Endothelial cell of umbilical vein (primary cell): Measurements from ENCODE around the gene FNBP1L. TPM values are rescaled to one million over a fixed set of nuclear protein-coding genes. Genes with fewer than 3 reads are reported as not detected.

Source experiments
- BruUV-seq: library from RNA; stranded (reverse); fragments of 400-500 nt; replicated peaks from 2 replicates; lab custom pipeline; 2021; lab: Mats Ljungman, UMichigan
- CTCF ChIA-PET: fragments of 300-600, 350-600 bp; sonication (Branson Sonifier 250); formaldehyde crosslinking; loops from one replicate; lab custom pipeline; 2021; ENCODE audit warnings: antibody characterized with exemption, inconsistent platforms; lab: Charles Lee
- POLR2A ChIA-PET: fragments of 300-600, 350-600 bp; sonication (Branson Sonifier 250); formaldehyde crosslinking; loops from one replicate; lab custom pipeline; 2021; ENCODE audit warnings: antibody characterized with exemption, inconsistent platforms; lab: Charles Lee
- DNase-seq: peaks from one replicate; pipeline ENCODE4 v3.0.0-alpha.2; 2011; ENCODE audit warnings: low read depth, low spot score
- FAIRE-seq: peaks from 2 replicates; lab custom pipeline; 2011; peaks lifted over from hg19 to GRCh38; lab: Jason Lieb, UNC
- H2AFZ ChIP-seq: 2 replicates; pipeline ENCODE4 v1.6.0; 2012; ENCODE audit warnings: low read depth, low read length, control low read depth, inconsistent platforms
- H3K27ac ChIP-seq: 2 replicates; pipeline ENCODE4 v1.5.1; 2011; ENCODE audit warnings: low read depth, mild to moderate bottlenecking, control low read depth, low read length, moderate library complexity; ENCODE audit not compliant: insufficient read depth
- H3K27me3 ChIP-seq, 2 experiments: 2 replicates each; pipeline versions ENCODE4 v1.6.0 to v1.6.1; 2011; ENCODE audit warnings: low read length in 2 of 2, mixed read lengths in 1 of 2; ENCODE audit not compliant: control insufficient read depth in 2 of 2, insufficient read depth in 2 of 2
- H3K36me3 ChIP-seq, 2 experiments: 2 replicates in 1 of 2; 3 replicates in 1 of 2; pipeline ENCODE4 v1.5.1; 2011; ENCODE audit warnings: low read length in 2 of 2, mild to moderate bottlenecking in 1 of 2, moderate library complexity in 1 of 2; ENCODE audit not compliant: control insufficient read depth in 2 of 2, insufficient read depth in 2 of 2; ENCODE audit errors: extremely low read depth in 1 of 2
- H3K4me1 ChIP-seq: 3 replicates; pipeline ENCODE4 v1.5.1; 2011; ENCODE audit warnings: mild to moderate bottlenecking, low read length; ENCODE audit not compliant: control insufficient read depth, insufficient read depth; ENCODE audit errors: extremely low read depth
- H3K4me2 ChIP-seq: 2 replicates; pipeline ENCODE4 v1.6.1; 2011; ENCODE audit warnings: low read length, control low read depth, mixed read lengths; ENCODE audit not compliant: insufficient read depth
- H3K4me3 ChIP-seq, 3 experiments: fragments of 200-600 bp in 1 of 3; sonication (generic), shearing (Covaris generic) in 1 of 3; replicated peaks in 1 of 3; 2 replicates each; pipeline ENCODE4 v1.5.1; 2011 to 2016; ENCODE audit warnings: control low read depth in 3 of 3, low read length in 3 of 3, mild to moderate bottlenecking in 2 of 3, inconsistent platforms in 1 of 3, low read depth in 1 of 3, moderate library complexity in 1 of 3; ENCODE audit not compliant: insufficient read depth in 1 of 3
- H3K79me2 ChIP-seq: 2 replicates; pipeline ENCODE4 v1.6.0; 2012; ENCODE audit warnings: low read length, inconsistent platforms; ENCODE audit not compliant: control insufficient read depth, insufficient read depth
- H3K9ac ChIP-seq: replicated peaks from 2 replicates; pipeline ENCODE3; 2011; ENCODE audit warnings: low read length, control low read depth; ENCODE audit not compliant: insufficient read depth; ENCODE audit errors: extremely low read depth
- H3K9me1 ChIP-seq: replicated peaks from 3 replicates; pipeline ENCODE4 v1.6.0; 2011; ENCODE audit warnings: mild to moderate bottlenecking, low read length; ENCODE audit not compliant: control insufficient read depth, insufficient read depth; ENCODE audit errors: extremely low read depth
- H3K9me3 ChIP-seq: replicated peaks from 2 replicates; pipeline ENCODE4 v1.5.1; 2012; ENCODE audit warnings: low read length, inconsistent platforms; ENCODE audit not compliant: control insufficient read depth, insufficient read depth
- H4K20me1 ChIP-seq: replicated peaks from 2 replicates; pipeline ENCODE3; 2011; ENCODE audit warnings: mild to moderate bottlenecking, low read length; ENCODE audit not compliant: control insufficient read depth, insufficient read depth; ENCODE audit errors: extremely low read depth
- EZH2 ChIP-seq: IDR thresholded peaks from 2 replicates; pipeline ENCODE4 v1.6.1; 2012; ENCODE audit warnings: borderline replicate concordance, low read depth, mild to moderate bottlenecking, moderate library complexity, low read length, inconsistent platforms; ENCODE audit not compliant: severe bottlenecking
- FOS ChIP-seq: IDR thresholded peaks from 2 replicates; pipeline ENCODE4 v1.6.1; 2011; ENCODE audit warnings: mild to moderate bottlenecking, low read length, moderate library complexity, borderline replicate concordance; ENCODE audit not compliant: insufficient read depth
- MYC ChIP-seq: IDR thresholded peaks from one replicate; pipeline ENCODE4 v1.6.1; 2011; ENCODE audit warnings: mild to moderate bottlenecking, low read depth, low read length
- POLR2A ChIP-seq: IDR thresholded peaks from 2 replicates; pipeline ENCODE4 v1.6.1; 2012; ENCODE audit warnings: low read depth, mild to moderate bottlenecking, control low read depth, low read length
- POLR2AphosphoS5 ChIP-seq: IDR thresholded peaks from 2 replicates; pipeline ENCODE4 v1.6.1; 2012; ENCODE audit warnings: low read depth, mild to moderate bottlenecking, control low read depth, low read length, moderate library complexity; ENCODE audit not compliant: insufficient read depth
- dilution Hi-C: fragments of 300-500 bp; cut with MboI; formaldehyde crosslinking; loops from one replicate; pipeline ENCODE4 v1.15.0; 2019; ENCODE audit warnings: low sequenced_read_pairs; ENCODE audit not compliant: extremely low pct_ligation_motif_present
- intact Hi-C: fragments of 100-400 bp; cut with micrococcal nuclease; formaldehyde crosslinking; loops from one replicate; pipeline ENCODE4 v1.10.0; 2022
- polyA plus RNA-seq, 4 experiments: library from polyadenylated mRNA; depleted of rRNA in 3 of 4; stranded (reverse) in 3 of 4; unstranded in 1 of 4; fragments of >200 nt; gene quantifications; 2 replicates each; pipeline versions ENCODE4 v1.2.1 to v1.2.3, GENCODE V29; 2011 to 2012; ENCODE audit warnings: missing spikeins in 1 of 4
- total RNA-seq: library from RNA; stranded (reverse); gene quantifications from 2 replicates; pipeline ENCODE4 v1.2.3, GENCODE V29; 2021
- TF ChIP-seq, protein P1 (sequence below): IDR thresholded peaks from 2 replicates; pipeline ENCODE4 v1.6.1; 2011; ENCODE audit not compliant: insufficient read depth, insufficient read length
- TF ChIP-seq, protein P2 (sequence below), 2 donors: IDR thresholded peaks; 1 replicate in 1 of 2; 2 replicates in 1 of 2; pipeline ENCODE4 v1.5.1; 2011; ENCODE audit warnings: low read length in 2 of 2, mild to moderate bottlenecking in 2 of 2, moderate library complexity in 2 of 2, control low read depth in 1 of 2, inconsistent platforms in 1 of 2, low read depth in 1 of 2; ENCODE audit not compliant: insufficient read depth in 1 of 2; ENCODE audit errors: extremely low read depth in 1 of 2

FNBP1L gene
- total and polyA plus RNA-seq, 2 donors (not counting 3 experiments of a cell fraction or from before 2014, with no cell fraction given) = 28.1 to 56.4 TPM

DNA sequence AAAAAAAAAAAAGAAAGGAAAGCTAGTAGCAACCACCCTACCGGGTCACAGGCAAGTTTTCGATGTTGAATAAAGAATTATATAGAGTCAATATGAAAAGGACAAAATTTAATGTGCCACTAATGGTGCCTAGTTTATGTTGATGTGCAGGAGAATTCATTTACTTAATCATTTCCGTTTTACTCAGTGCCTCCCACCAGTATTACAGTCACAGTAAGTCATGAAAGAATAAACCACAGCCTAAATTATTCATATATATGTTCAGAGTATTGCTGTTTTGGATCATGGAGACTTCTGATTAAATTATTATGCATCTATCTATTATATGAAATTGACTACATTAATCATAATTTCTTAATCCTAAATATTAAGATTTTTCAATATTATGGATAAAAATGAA, 35.3 kb downstream of the FNBP1L start:
- Histone ChIP-seq H3K79me2 (peaks cover 69% of the 10 kb centered on the region), H3K36me3 (no peaks in the 10 kb centered on the region), H3K27ac (no peak overlapping the region), H3K4me3 (no peak overlapping the region), H3K9me3 (no peaks in the 10 kb centered on the region), H4K20me1 (peaks cover 30% of the 10 kb centered on the region), H2AFZ (no peak overlapping the region), H3K9ac (no peak overlapping the region), H3K4me2 (no peak overlapping the region), H3K4me1 (no peaks in the 10 kb centered on the region), H3K9me1 (no peaks in the 10 kb centered on the region), H3K27me3 (no peaks in the 10 kb centered on the region)
- no TSS peak for BruUV-seq
- POLR2A ChIA-PET = no interaction called here
- no peak for FAIRE-seq
- CTCF ChIA-PET = no interaction called here
- DNase-seq = no peak
- intact Hi-C loops (no loop called here), dilution Hi-C loops (no loop called here)
- TF ChIP-seq, protein P1, sequence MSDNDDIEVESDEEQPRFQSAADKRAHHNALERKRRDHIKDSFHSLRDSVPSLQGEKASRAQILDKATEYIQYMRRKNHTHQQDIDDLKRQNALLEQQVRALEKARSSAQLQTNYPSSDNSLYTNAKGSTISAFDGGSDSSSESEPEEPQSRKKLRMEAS = no peak
- TF ChIP-seq FOS = peak; percentile 4

DNA sequence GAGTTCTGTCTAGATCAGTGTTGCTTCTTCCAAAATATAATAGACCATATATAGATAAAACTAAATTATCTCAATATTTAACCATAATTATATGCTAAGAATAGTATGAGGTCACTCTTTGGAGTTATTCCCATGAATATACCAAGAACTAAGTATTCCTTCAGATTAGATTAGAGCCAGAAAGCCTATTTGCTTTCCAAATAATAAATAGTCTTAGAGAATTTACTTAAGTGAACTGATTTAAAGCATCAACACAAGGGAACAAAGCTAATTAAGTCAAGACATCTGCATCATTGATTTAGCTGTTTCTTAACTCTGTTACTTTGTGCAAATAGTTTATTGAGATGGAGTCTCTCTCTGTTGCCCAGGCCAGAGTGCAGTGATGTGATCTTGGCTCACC, 35.7 kb downstream of the FNBP1L start:
- H3K4me2 ChIP-seq = no peak overlapping the region
- ChIA-PET CTCF (no interaction called here), POLR2A (no interaction called here)
- H3K36me3 ChIP-seq = no peaks in the 10 kb centered on the region
- no peaks in the 10 kb centered on the region for H3K4me1 ChIP-seq
- TF ChIP-seq, protein P1 = no peak
- TF ChIP-seq FOS (no peak), POLR2AphosphoS5 (no peak), POLR2A (no peak), EZH2 (no peak), MYC (no peak)
- TF ChIP-seq, protein P2, sequence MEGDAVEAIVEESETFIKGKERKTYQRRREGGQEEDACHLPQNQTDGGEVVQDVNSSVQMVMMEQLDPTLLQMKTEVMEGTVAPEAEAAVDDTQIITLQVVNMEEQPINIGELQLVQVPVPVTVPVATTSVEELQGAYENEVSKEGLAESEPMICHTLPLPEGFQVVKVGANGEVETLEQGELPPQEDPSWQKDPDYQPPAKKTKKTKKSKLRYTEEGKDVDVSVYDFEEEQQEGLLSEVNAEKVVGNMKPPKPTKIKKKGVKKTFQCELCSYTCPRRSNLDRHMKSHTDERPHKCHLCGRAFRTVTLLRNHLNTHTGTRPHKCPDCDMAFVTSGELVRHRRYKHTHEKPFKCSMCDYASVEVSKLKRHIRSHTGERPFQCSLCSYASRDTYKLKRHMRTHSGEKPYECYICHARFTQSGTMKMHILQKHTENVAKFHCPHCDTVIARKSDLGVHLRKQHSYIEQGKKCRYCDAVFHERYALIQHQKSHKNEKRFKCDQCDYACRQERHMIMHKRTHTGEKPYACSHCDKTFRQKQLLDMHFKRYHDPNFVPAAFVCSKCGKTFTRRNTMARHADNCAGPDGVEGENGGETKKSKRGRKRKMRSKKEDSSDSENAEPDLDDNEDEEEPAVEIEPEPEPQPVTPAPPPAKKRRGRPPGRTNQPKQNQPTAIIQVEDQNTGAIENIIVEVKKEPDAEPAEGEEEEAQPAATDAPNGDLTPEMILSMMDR (IDR thresholded peaks at IDR 0.05; ENCODE audit: extremely low read depth in 1 of 2, insufficient read depth in 1 of 2, low read depth in 1 of 2, low read length in 2 of 2) = no peak
- H3K27me3 ChIP-seq = no peaks in the 10 kb centered on the region
- no TSS peak for BruUV-seq
- intact Hi-C loops (no loop called here), dilution Hi-C loops (no loop called here)
- DNase-seq (no peak), FAIRE-seq (no peak)
- no peak overlapping the region for H2AFZ ChIP-seq
- H3K4me3 ChIP-seq = no peak overlapping the region
- peaks cover 69% of the 10 kb centered on the region for H3K79me2 ChIP-seq
- no peaks in the 10 kb centered on the region for H3K9me3 ChIP-seq
- H3K9me1 ChIP-seq = no peaks in the 10 kb centered on the region
- H3K27ac ChIP-seq = no peak overlapping the region
- H3K9ac ChIP-seq = no peak overlapping the region
- peaks cover 34% of the 10 kb centered on the region for H4K20me1 ChIP-seq
